Fibroblast of skin of left quadriceps (primary cell): ENCODE measurements around the gene ACTRT2.

Source experiments
- DNase-seq, 2 experiments: peaks; one replicate each; pipeline ENCODE4 v3.0.0-alpha.2; 2013; ENCODE audit warnings: low read depth in 2 of 2

ACTRT2 gene

GRCh38 chr1:3053986-3054385 is 32.7 kb downstream of the ACTRT2 start:
- DNase-seq = no peak

- no peak for DNase-seq
Observed at GRCh38 chr1:3054474-3054873, 33.2 kb downstream of the ACTRT2 start.

GRCh38 chr1:3055051-3055450 is 33.8 kb downstream of the ACTRT2 start:
- DNase-seq = no peak

- DNase-seq = no peak
Observed at GRCh38 chr1:3056641-3057040, 35.4 kb downstream of the ACTRT2 start.

- no peak for DNase-seq
Observed at GRCh38 chr1:3058263-3059030, 37.2 kb downstream of the ACTRT2 start.

- no peak for DNase-seq
Observed at GRCh38 chr1:3060127-3060526, 38.9 kb downstream of the ACTRT2 start.

GRCh38 chr1:3060601-3061551 is 39.6 kb downstream of the ACTRT2 start:
- DNase-seq = no peak

GRCh38 chr1:3061566-3061965 is 40.3 kb downstream of the ACTRT2 start:
- no peak for DNase-seq

GRCh38 chr1:3061981-3062615 is 40.8 kb downstream of the ACTRT2 start:
- DNase-seq = no peak

- no peak for DNase-seq
Observed at GRCh38 chr1:3062616-3063378, 41.5 kb downstream of the ACTRT2 start.

GRCh38 chr1:3063379-3064295 is 42.4 kb downstream of the ACTRT2 start:
- no peak for DNase-seq

GRCh38 chr1:3064296-3064850 is 43.1 kb downstream of the ACTRT2 start:
- DNase-seq = no peak

- no peak for DNase-seq
Observed at GRCh38 chr1:3064901-3065300, 43.6 kb downstream of the ACTRT2 start.

GRCh38 chr1:3065396-3065795 is 44.1 kb downstream of the ACTRT2 start:
- no peak for DNase-seq

GRCh38 chr1:3065797-3066196 is 44.5 kb downstream of the ACTRT2 start:
- DNase-seq = no peak

- DNase-seq = no peak
Observed at GRCh38 chr1:3066250-3066711, 45.0 kb downstream of the ACTRT2 start.

GRCh38 chr1:3066826-3067225 is 45.6 kb downstream of the ACTRT2 start:
- DNase-seq = no peak

GRCh38 chr1:3067301-3067670 is 46.0 kb downstream of the ACTRT2 start:
- no peak for DNase-seq

GRCh38 chr1:3067671-3068563 is 46.6 kb downstream of the ACTRT2 start:
- no peak for DNase-seq
